Lower leg skin (tissue), 3 donors: ENCODE measurements around the gene PTPA.

Source experiments
- POLR2A ChIP-seq, 2 donors: fragments of 450-650 bp; IDR thresholded peaks; one replicate each; pipeline ENCODE4 v1.6.1; 2016 to 2017; ENCODE audit warnings: antibody characterized with exemption in 2 of 2, mild to moderate bottlenecking in 1 of 2, moderate library complexity in 1 of 2
- TF ChIP-seq, protein P1 (sequence below), 3 donors: fragments of 450-650 bp; IDR thresholded peaks; one replicate each; pipeline ENCODE4 v1.5.1; 2016; ENCODE audit warnings: antibody characterized with exemption in 3 of 3, mild to moderate bottlenecking in 3 of 3, moderate library complexity in 2 of 3

GRCh38 chr9:129102791-129103594, 8.2 kb upstream of the PTPA start:
- no peak for TF ChIP-seq POLR2A (IDR thresholded peaks at IDR 0.05)
- TF ChIP-seq, protein P1, sequence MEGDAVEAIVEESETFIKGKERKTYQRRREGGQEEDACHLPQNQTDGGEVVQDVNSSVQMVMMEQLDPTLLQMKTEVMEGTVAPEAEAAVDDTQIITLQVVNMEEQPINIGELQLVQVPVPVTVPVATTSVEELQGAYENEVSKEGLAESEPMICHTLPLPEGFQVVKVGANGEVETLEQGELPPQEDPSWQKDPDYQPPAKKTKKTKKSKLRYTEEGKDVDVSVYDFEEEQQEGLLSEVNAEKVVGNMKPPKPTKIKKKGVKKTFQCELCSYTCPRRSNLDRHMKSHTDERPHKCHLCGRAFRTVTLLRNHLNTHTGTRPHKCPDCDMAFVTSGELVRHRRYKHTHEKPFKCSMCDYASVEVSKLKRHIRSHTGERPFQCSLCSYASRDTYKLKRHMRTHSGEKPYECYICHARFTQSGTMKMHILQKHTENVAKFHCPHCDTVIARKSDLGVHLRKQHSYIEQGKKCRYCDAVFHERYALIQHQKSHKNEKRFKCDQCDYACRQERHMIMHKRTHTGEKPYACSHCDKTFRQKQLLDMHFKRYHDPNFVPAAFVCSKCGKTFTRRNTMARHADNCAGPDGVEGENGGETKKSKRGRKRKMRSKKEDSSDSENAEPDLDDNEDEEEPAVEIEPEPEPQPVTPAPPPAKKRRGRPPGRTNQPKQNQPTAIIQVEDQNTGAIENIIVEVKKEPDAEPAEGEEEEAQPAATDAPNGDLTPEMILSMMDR (IDR thresholded peaks at IDR 0.05): no peak
